ENCODE results near the gene SERPINE1.

GRCh38 chr7:101186194-101186593 lies 59.3 kb downstream of the SERPINE1 start:
- TF ChIP-seq, protein P1, sequence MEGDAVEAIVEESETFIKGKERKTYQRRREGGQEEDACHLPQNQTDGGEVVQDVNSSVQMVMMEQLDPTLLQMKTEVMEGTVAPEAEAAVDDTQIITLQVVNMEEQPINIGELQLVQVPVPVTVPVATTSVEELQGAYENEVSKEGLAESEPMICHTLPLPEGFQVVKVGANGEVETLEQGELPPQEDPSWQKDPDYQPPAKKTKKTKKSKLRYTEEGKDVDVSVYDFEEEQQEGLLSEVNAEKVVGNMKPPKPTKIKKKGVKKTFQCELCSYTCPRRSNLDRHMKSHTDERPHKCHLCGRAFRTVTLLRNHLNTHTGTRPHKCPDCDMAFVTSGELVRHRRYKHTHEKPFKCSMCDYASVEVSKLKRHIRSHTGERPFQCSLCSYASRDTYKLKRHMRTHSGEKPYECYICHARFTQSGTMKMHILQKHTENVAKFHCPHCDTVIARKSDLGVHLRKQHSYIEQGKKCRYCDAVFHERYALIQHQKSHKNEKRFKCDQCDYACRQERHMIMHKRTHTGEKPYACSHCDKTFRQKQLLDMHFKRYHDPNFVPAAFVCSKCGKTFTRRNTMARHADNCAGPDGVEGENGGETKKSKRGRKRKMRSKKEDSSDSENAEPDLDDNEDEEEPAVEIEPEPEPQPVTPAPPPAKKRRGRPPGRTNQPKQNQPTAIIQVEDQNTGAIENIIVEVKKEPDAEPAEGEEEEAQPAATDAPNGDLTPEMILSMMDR (IDR thresholded peaks at IDR 0.05): no peak
- TF ChIP-seq POLR2A (IDR thresholded peaks at IDR 0.05) (no peak), POLR2AphosphoS5 (IDR thresholded peaks at IDR 0.05) (no peak), EP300 (IDR thresholded peaks at IDR 0.05) (no peak)

Measured in suprapubic skin (tissue), 4 donors.